HEK293T (cell line): Measurements from ENCODE around the gene SPEN.

Source experiments
- CTCF ChIA-PET: fragments of 350-600 bp; formaldehyde crosslinking; extraction: SDS; loops from one replicate; lab custom pipeline; 2021; ENCODE audit warnings: antibody characterized with exemption, inconsistent platforms; lab: Yijun Ruan, JAX
- POLR2A ChIA-PET: fragments of 350-600 bp; formaldehyde crosslinking; extraction: SDS; loops from one replicate; lab custom pipeline; 2020; ENCODE audit warnings: antibody characterized with exemption, inconsistent platforms; lab: Yijun Ruan, JAX
- DNase-seq: peaks from one replicate; pipeline ENCODE4 v3.0.0; 2012; ENCODE audit warnings: mixed read lengths; ENCODE audit errors: extremely low spot score
- ARNT ChIP-seq: fragments of 450-650 bp; IDR thresholded peaks from 2 replicates; pipeline ENCODE4 v1.6.1; 2017; ENCODE audit warnings: mild to moderate bottlenecking
- BHLHE40 ChIP-seq: fragments of 450-650 bp; IDR thresholded peaks from 2 replicates; pipeline ENCODE4 v1.6.1; 2016; ENCODE audit warnings: mild to moderate bottlenecking, moderate library complexity, borderline replicate concordance
- CTBP1 ChIP-seq: fragments of 450-650 bp; IDR thresholded peaks from 2 replicates; pipeline ENCODE4 v1.6.1; 2016; ENCODE audit warnings: borderline replicate concordance
- ELF4 ChIP-seq: fragments of 450-650 bp; IDR thresholded peaks from 2 replicates; pipeline ENCODE4 v1.6.1; 2017; ENCODE audit warnings: antibody characterized with exemption
- FOXA1 ChIP-seq: fragments of 450-650 bp; IDR thresholded peaks from 2 replicates; pipeline ENCODE4 v1.6.1; 2016; ENCODE audit warnings: mild to moderate bottlenecking
- FOXK2 ChIP-seq: fragments of 450-650 bp; IDR thresholded peaks from 2 replicates; pipeline ENCODE4 v1.6.1; 2016; ENCODE audit warnings: mild to moderate bottlenecking
- FOXM1 ChIP-seq: fragments of 450-650 bp; IDR thresholded peaks from 2 replicates; pipeline ENCODE4 v1.6.1; 2017; ENCODE audit warnings: mild to moderate bottlenecking, borderline replicate concordance
- HDGF ChIP-seq: fragments of 450-650 bp; IDR thresholded peaks from 2 replicates; pipeline ENCODE4 v1.6.1; 2017; ENCODE audit warnings: antibody characterized with exemption, borderline replicate concordance
- L3MBTL2 ChIP-seq: fragments of 450-650 bp; conservative IDR thresholded peaks from 2 replicates; pipeline ENCODE4 v1.6.1; 2016; ENCODE audit warnings: mild to moderate bottlenecking
- LEF1 ChIP-seq: fragments of 450-650 bp; IDR thresholded peaks from 2 replicates; pipeline ENCODE4 v1.6.1; 2017; ENCODE audit warnings: mild to moderate bottlenecking, borderline replicate concordance
- NFRKB ChIP-seq: fragments of 450-650 bp; IDR thresholded peaks from 2 replicates; pipeline ENCODE4 v1.6.1; 2016; ENCODE audit warnings: mild to moderate bottlenecking, moderate library complexity
- SP1 ChIP-seq: fragments of 450-650 bp; IDR thresholded peaks from 2 replicates; pipeline ENCODE4 v1.6.1; 2017
- SUZ12 ChIP-seq: fragments of 450-650 bp; IDR thresholded peaks from 2 replicates; pipeline ENCODE4 v1.6.1; 2016; ENCODE audit warnings: mild to moderate bottlenecking
- TARDBP ChIP-seq: fragments of 450-650 bp; IDR thresholded peaks from 2 replicates; pipeline ENCODE4 v1.6.1; 2016
- ZNF384 ChIP-seq: fragments of 450-650 bp; IDR thresholded peaks from 2 replicates; pipeline ENCODE4 v1.6.1; 2016
- TF ChIP-seq, protein P1 (sequence below): fragments of 450-650 bp; IDR thresholded peaks from 2 replicates; pipeline ENCODE4 v1.6.1; 2016

The SPEN gene

GRCh38 chr1:15869413-15869812, 21.9 kb downstream of the SPEN start:
- TF ChIP-seq FOXM1 (no peak), SP1 (no peak), ARNT (no peak), LEF1 (no peak), ZNF384 (no peak), HDGF (no peak), NFRKB (no peak), FOXA1 (no peak)
- DNase-seq, result no peak
- POLR2A ChIA-PET, result interaction anchor here (1.4 kb wide), 1 partner anchor 32 kb away, joined by 3 read pairs; no protein-coding TSS in a partner anchor
- CTCF ChIA-PET, result no interaction called here

DNA sequence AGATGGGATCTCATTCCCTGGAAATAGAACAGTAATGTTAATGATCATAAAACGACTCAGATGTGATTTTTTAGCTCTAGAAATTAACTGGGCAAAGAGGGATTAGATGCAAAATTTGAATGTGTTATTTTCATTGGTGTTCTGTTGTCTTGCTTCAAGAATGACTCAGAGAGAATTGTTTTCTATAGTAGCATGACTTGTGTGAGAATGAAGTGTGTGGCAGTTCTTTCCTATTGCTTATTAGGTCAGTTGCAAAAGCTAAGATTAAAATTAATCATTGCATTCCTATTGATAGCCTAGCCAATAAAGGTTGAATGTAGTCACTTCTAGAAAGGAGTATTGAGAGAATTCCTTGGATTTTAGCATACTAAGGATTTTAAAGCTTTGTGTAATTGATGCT, 22.9 kb downstream of the SPEN start:
- POLR2A ChIA-PET, result interaction anchor here (0.8 to 1.5 kb wide), 4 partner anchors 21 to 37 kb away, joined by 3 to 6 read pairs (median 3); partner anchors contain the start of gene SPEN
- CTCF ChIA-PET, result interaction anchor here (1.1 kb wide), 1 partner anchor 19 kb away, joined by 3 read pairs; no protein-coding TSS in a partner anchor
- TF ChIP-seq SP1 (no peak), CTBP1 (no peak), ZNF384 (no peak), ARNT (no peak), ELF4 (no peak), NFRKB (no peak), HDGF (no peak), TARDBP (no peak), FOXK2 (no peak), L3MBTL2 (no peak), SUZ12 (no peak), LEF1 (no peak), FOXA1 (no peak), BHLHE40 (no peak), FOXM1 (no peak)
- TF ChIP-seq, protein P1, sequence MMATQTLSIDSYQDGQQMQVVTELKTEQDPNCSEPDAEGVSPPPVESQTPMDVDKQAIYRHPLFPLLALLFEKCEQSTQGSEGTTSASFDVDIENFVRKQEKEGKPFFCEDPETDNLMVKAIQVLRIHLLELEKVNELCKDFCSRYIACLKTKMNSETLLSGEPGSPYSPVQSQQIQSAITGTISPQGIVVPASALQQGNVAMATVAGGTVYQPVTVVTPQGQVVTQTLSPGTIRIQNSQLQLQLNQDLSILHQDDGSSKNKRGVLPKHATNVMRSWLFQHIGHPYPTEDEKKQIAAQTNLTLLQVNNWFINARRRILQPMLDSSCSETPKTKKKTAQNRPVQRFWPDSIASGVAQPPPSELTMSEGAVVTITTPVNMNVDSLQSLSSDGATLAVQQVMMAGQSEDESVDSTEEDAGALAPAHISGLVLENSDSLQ, result no peak
- DNase-seq, result no peak

DNA sequence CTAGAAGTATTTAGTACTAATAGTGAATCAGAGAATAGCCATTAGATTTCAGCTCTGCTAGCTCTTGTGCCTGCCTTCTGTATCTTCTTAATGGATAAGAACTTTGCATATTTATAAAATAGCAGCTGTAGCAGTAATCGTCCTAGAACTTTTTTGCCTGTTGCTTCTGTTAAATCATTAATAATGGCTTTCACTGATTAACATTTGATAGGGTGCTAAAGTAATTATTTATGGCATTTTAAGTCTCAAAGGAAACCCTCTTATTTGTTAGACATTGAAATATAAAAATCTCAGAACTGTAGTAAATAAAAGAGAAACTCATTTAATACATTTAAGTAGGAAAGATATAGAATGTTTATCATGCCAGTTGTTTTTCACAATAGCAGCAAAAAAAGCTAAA, 27.0 kb downstream of the SPEN start:
- POLR2A ChIA-PET, result interaction anchor here (1.1 to 2.5 kb wide), 2 partner anchors 25 to 40 kb away, joined by 3 to 10 read pairs; no protein-coding TSS in a partner anchor
- no peak for DNase-seq
- CTCF ChIA-PET, result no interaction called here
- TF ChIP-seq SP1 (no peak), FOXA1 (no peak), L3MBTL2 (no peak), CTBP1 (no peak), HDGF (no peak), FOXM1 (no peak), TARDBP (no peak), NFRKB (no peak)

DNA sequence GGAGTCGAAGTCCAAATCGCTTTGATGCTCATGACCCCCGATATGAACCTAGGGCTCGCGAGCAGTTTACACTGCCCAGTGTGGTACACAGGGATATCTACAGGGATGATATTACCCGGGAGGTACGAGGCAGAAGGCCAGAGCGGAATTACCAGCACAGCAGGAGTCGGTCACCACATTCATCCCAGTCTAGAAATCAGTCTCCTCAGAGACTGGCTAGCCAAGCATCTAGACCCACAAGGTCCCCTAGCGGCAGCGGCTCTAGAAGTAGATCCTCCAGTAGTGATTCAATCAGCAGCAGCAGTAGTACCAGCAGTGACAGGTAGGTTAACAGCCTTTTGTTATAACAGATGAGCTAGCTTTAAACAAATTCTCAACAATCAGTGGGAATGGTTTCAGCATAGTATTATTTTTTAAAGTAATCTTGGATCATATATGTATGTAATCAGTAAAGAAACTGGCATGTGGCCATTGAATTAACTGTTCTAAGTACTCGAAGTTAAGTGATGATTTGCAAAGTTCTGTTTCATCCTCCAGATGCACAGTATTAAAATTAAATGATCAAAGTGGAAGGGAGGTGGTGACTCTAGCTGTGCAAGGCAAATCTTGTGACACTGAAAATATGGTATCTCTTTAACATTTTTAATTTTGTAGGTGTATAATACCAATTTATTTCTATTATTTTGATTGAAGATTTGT, 29.0 kb downstream of the SPEN start:
- DNase-seq, result peak; percentile 76
- TF ChIP-seq, protein P1, result peak; percentile 69
- peak; percentile 98 for TF ChIP-seq ARNT
- no peak for TF ChIP-seq SP1
- no peak for TF ChIP-seq FOXK2
- no peak for TF ChIP-seq NFRKB
- no peak for TF ChIP-seq LEF1
- no peak for TF ChIP-seq TARDBP
- TF ChIP-seq SUZ12, result no peak
- TF ChIP-seq ZNF384, result no peak
- TF ChIP-seq BHLHE40, result no peak
- ChIA-PET POLR2A (interaction anchor here (0.7 to 2.8 kb wide), 4 partner anchors 27 to 42 kb away, joined by 3 to 15 read pairs (median 7); partner anchors contain the start of gene SPEN), CTCF (interaction anchor here (0.6 to 2.4 kb wide), 14 partner anchors 10 to 471 kb away, joined by 3 to 21 read pairs (median 6); partner anchors contain the start of gene SPEN)

- no peak for DNase-seq
- ChIA-PET CTCF (no interaction called here), POLR2A (interaction anchor here (1.5 kb wide), 1 partner anchor 34 kb away, joined by 5 read pairs; the partner anchor contains the start of gene SPEN)
- peak; percentile 40; the same call in 1 of the 2 replicates for TF ChIP-seq L3MBTL2
- TF ChIP-seq FOXK2, result no peak
These were observed 34.5 kb downstream of the SPEN start for GRCh38 chr1:15881961-15882360.

DNA sequence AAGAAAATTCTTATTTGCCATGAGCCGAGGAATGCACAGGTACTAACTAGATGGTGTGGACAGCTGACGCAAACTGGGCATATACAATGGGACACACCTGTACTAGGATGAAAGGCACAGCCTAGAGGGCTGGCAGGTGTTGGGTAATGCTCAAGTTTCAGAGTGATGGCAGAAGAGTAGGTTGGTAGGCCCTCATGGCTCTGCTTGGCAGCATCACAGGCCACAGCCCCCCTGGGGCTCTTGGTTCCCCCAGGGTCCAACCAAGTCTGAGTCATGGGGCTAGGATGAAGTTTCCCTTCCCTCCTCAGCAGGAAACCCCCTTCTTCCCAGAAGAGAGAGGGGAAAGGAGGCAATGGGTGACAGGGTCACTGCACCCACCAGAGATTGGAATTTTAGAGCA, 35.2 kb downstream of the SPEN start:
- DNase-seq, result no peak
- ChIA-PET CTCF (no interaction called here), POLR2A (interaction anchor here (1.0 to 1.2 kb wide), 3 partner anchors 35 to 50 kb away, joined by 4 read pairs; partner anchors contain the start of gene SPEN)
- TF ChIP-seq FOXM1, result no peak
- TF ChIP-seq CTBP1, result no peak
- TF ChIP-seq TARDBP, result no peak
- TF ChIP-seq L3MBTL2, result no peak
- no peak for TF ChIP-seq SP1
- TF ChIP-seq FOXK2, result no peak
- TF ChIP-seq ELF4, result no peak
- no peak for TF ChIP-seq NFRKB
- no peak for TF ChIP-seq ZNF384
- TF ChIP-seq FOXA1, result no peak
- TF ChIP-seq HDGF, result no peak

- POLR2A ChIA-PET, result interaction anchor here (0.7 to 1.2 kb wide), 4 partner anchors 34 to 50 kb away, joined by 3 to 4 read pairs (median 4); partner anchors contain the start of gene SPEN
- TF ChIP-seq, protein P1, result no peak
- no peak for TF ChIP-seq FOXK2
- TF ChIP-seq SUZ12, result no peak
- no peak for TF ChIP-seq NFRKB
- no peak for TF ChIP-seq ARNT
- no peak for TF ChIP-seq SP1
- TF ChIP-seq TARDBP, result no peak
- TF ChIP-seq FOXA1, result no peak
- no peak for TF ChIP-seq L3MBTL2
- no peak for TF ChIP-seq BHLHE40
- TF ChIP-seq ELF4, result no peak
- no peak for TF ChIP-seq FOXM1
- TF ChIP-seq ZNF384, result no peak
- no peak for TF ChIP-seq CTBP1
- TF ChIP-seq LEF1, result no peak
- no peak for TF ChIP-seq HDGF
- CTCF ChIA-PET, result no interaction called here
- DNase-seq, result no peak
These were observed 35.8 kb downstream of the SPEN start for GRCh38 chr1:15883326-15883725.
